Ovary (tissue), 9 donors: ENCODE measurements around the gene SLC9A7. TPM values are rescaled to one million over a fixed set of nuclear protein-coding genes. Genes with fewer than 3 reads are reported as not detected.

Source experiments
- DNase-seq, 5 donors: peaks; one replicate each; pipeline ENCODE4 v3.0.0-alpha.2; 2019 to 2020
- H3K27ac ChIP-seq, 2 donors: fragments of 200-600 bp; one replicate each; pipeline versions ENCODE4 v1.5.1 to v1.8.0; 2019 to 2022
- H3K27me3 ChIP-seq: fragments of 200-600 bp; one replicate; pipeline ENCODE4 v1.8.0; 2022
- H3K36me3 ChIP-seq: fragments of 200-600 bp; sonication (generic); one replicate; pipeline ENCODE4 v1.5.1; 2019
- H3K4me1 ChIP-seq: one replicate; pipeline ENCODE4 v1.8.1; 2013; ENCODE audit warnings: mild to moderate bottlenecking, moderate library complexity; ENCODE audit not compliant: insufficient read depth
- H3K4me3 ChIP-seq: fragments of 200-600 bp; sonication (generic); one replicate; pipeline ENCODE4 v1.5.1; 2017
- H3K9me3 ChIP-seq, 2 donors: fragments of 200-600 bp in 1 of 2; sonication (generic) in 1 of 2; one replicate each; pipeline versions ENCODE4 v1.5.1 to v1.8.1; 2013 to 2019; ENCODE audit warnings: mild to moderate bottlenecking in 1 of 2, moderate library complexity in 1 of 2
- CTCF ChIP-seq, 3 donors: fragments of 450-650 bp in 2 of 3; fragments of 200-600 bp in 1 of 3; IDR thresholded peaks; one replicate each; pipeline versions ENCODE4 v1.5.1 to v1.8.0; 2016 to 2022; ENCODE audit warnings: antibody characterized with exemption in 3 of 3, mild to moderate bottlenecking in 1 of 3
- EP300 ChIP-seq: sonication (generic); formaldehyde crosslinking; IDR thresholded peaks from one replicate; pipeline ENCODE4 v1.6.1; 2017; ENCODE audit warnings: antibody characterized with exemption
- POLR2A ChIP-seq: fragments of 450-650 bp; IDR thresholded peaks from one replicate; pipeline ENCODE4 v1.6.1; 2017; ENCODE audit warnings: antibody characterized with exemption, mild to moderate bottlenecking, moderate library complexity
- WGBS, 3 donors: extraction: QIAGEN DNeasy Blood & Tissue Kit in 1 of 3; methylation state at CpG; one replicate each; pipeline versions ENCODE4 v1.1.5 to v1.1.7; 2013 to 2017; 5-methylcytosine and 5-hydroxymethylcytosine counted together
- intact Hi-C, 4 donors: fragments of 100-400 bp; cut with DNase I; formaldehyde crosslinking; loops; one replicate each; pipeline versions ENCODE4 v1.11.0 to v1.15.1; 2022 to 2023
- polyA plus RNA-seq, 2 donors: library from polyadenylated mRNA; stranded (reverse); fragments of 200-250 nt in 1 of 2; fragments of 350-450 nt in 1 of 2; fragmentation: Illumina TruSeq in 1 of 2; extraction: RNeasy Lipid Tissue Mini Kit (QIAGEN cat#74804) in 1 of 2; gene quantifications; one replicate each; pipeline ENCODE4 v1.2.3, GENCODE V29; 2013 to 2014
- small RNA-seq: library from RNA; depleted of rRNA; stranded (forward); fragments of <200 nt; gene quantifications from one replicate; pipeline ENCODE3, GENCODE V24; 2016
- total RNA-seq, 7 donors: library from RNA; depleted of rRNA in 2 of 7; stranded (reverse); fragments of >200 nt in 2 of 7; fragmentation: NEBNext Ultra II Directional in 3 of 7; extraction: Animal tissue kit (Norgen Biotek cat#: 25700) in 3 of 7; gene quantifications; one replicate each; pipeline versions ENCODE4 v1.1.0 to v1.2.4, GENCODE V29; 2016 to 2023
- donor health status: DM: no; HTN: no; CAD: no; lungs with moderate emphysema.
- donor health status: DM: no; HTN: no; CAD: no.
- donor health status: Bipolar disorder and iron deficiency.
- donor health status: DM: yes; HTN: yes; CAD: no.
- donor health status: DM: no; HTN: no; CAD: no.
- donor health status: DM: yes; HTN: yes; CAD: no.

SLC9A7 gene
- total and polyA plus RNA-seq, 9 donors, result 2.2 to 22.3 (median 9.1) TPM

- H3K4me1 ChIP-seq, result no peaks in the 10 kb centered on the region
- H3K4me3 ChIP-seq, result no peak overlapping the region
- no peak overlapping the region for H3K27ac ChIP-seq
- no peaks in the 10 kb centered on the region for H3K27me3 ChIP-seq
- no peaks in the 10 kb centered on the region for H3K36me3 ChIP-seq
- DNase-seq, result no peak
- H3K9me3 ChIP-seq, result no peaks in the 10 kb centered on the region
- intact Hi-C loops, result no loop called here
- 78 to 94% (median 86%) methylated on average over 1 of the region's 1 CpG for WGBS, 3 donors
- TF ChIP-seq EP300 (no peak), POLR2A (no peak), CTCF (IDR thresholded peaks at IDR 0.05) (no peak)
Observed at GRCh38 chrX:46549914-46550313, 209.0 kb downstream of the SLC9A7 start.

Small RNA genes within 50 kb of the gene (small RNA-seq; reads per million reads assigned to genes)
- not detected for gene RF00017

Other genes with a start within 250 kb of the SLC9A7 start
- gene ZNF674, start 213.7 kb downstream of the SLC9A7 start, total RNA-seq, result 10 to 100 TPM in 1 of 7 donors, 1 to 10 TPM in 6; 2.8 to 11.5 (median 3.8) TPM
- 1 to 10 TPM; 1.6 to 2.8 TPM for gene ZNF674, start 213.7 kb downstream of the SLC9A7 start, polyA plus RNA-seq
- gene CHST7, start 185.4 kb downstream of the SLC9A7 start, total RNA-seq, result 100 to 1,000 TPM in 1 of 7 donors, 10 to 100 TPM in 5, 1 to 10 TPM in 1; 5.9 to 144 (median 33.8) TPM
- 10 to 100 TPM; 24.8 to 25.1 TPM for gene CHST7, start 185.4 kb downstream of the SLC9A7 start, polyA plus RNA-seq
- 1 to 10 TPM; 5.5 to 9.5 (median 7.0) TPM for gene RP2, start 77.9 kb upstream of the SLC9A7 start, total RNA-seq
- 1 to 10 TPM; 4.8 to 8.4 TPM for gene RP2, start 77.9 kb upstream of the SLC9A7 start, polyA plus RNA-seq
- gene JADE3, start 153.3 kb upstream of the SLC9A7 start, total RNA-seq, result 10 to 100 TPM in 3 of 7 donors, 1 to 10 TPM in 4; 7.4 to 27.8 (median 9.7) TPM
- gene JADE3, start 153.3 kb upstream of the SLC9A7 start, polyA plus RNA-seq, result 10 to 100 TPM in 1 of 2 donors, 1 to 10 TPM in 1; 5.2 to 11.2 TPM